GM19328 (cell line): ENCODE measurements around the gene POLR3H.

ENCODE experiments used
- ATAC-seq: cut with Tn5 transposase; IDR thresholded peaks from one replicate; pipeline ENCODE4 v1.9.1; 2021; ENCODE audit warnings: mild to moderate bottlenecking, moderate library complexity; ENCODE audit not compliant: unreplicated experiment

Gene POLR3H

DNA sequence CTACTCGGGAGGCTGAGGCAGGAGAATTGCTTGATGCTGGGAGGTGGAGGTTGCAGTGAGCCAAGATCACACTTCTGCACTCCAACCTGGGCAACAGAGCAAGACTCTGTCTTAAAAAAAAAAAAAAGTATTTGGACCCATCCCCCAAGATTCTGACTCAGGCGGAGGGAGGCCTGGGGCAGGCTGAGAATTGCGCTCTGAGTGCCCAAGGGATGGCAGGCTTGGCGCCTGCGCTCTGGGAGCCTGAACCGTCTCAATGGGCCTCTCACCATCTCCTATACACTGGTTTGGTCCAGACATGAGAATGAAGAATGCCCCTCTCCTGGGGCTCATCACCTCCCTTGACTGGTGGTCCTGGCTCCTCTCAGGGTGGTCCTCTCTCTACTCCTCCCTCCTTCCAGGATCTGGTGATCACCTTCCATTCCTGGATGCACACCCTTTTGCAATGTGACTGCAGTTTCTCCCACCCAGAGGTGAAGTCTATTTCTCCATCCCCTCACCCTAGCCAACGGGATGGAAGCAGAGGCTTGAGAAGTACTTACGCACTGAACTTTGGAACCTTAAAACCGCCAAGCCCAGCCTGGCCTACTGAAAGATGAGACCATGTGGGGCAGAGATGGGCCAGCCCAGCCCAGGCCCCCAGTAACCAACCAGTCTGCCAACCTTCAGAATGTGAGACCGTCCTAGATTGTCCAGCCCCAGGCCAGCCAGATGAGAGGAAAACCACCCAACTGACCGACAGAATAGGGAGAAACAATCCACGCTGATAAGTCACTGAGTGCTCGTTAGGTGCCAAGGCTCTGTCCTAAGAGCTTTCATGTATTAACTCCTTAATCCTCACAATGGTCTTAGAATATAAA is 4.9 kb downstream of the POLR3H start:
- ATAC-seq = no peak

DNA sequence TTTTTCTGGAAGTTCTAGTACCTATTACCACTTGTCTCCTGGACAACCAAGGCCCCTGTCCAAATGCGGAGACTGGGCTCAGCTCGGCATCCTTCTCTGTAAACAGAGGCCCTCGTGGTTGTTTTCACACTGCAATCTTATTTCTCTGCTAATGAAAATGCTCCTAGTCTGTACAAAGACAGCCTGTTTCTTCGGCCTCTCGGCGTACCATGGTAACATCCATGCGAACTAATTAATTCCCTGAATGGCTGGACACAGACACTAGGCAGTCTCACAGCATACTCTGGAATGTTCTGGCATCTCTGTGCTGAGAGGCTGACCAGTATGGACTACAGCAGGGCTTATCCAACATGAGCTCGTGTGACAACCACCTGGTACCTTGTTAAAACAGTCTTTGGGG is 5.7 kb downstream of the POLR3H start:
- ATAC-seq = no peak

DNA sequence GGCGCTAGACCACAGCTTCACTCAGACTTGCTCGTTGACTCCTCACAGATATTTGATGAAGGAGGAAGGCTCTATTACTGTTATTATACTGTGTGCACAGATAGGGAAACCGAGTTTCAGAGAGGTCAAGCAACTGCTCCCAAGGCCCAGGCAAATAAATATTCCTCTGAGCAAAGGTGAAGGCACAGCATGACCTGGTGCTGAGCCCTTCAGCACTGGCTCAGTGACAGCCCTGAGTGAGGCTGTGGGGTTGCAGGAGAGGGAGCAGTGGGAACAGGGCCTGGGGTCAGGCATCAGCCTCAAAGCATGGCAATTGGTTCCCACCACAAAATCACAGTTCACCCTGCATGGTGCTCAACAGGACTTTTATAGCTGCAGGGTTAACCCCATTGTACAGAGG is 7.1 kb downstream of the POLR3H start:
- ATAC-seq = no peak

- ATAC-seq = no peak
Measured at GRCh38 chr22:41535244-41535643, 9.0 kb downstream of the POLR3H start.

DNA sequence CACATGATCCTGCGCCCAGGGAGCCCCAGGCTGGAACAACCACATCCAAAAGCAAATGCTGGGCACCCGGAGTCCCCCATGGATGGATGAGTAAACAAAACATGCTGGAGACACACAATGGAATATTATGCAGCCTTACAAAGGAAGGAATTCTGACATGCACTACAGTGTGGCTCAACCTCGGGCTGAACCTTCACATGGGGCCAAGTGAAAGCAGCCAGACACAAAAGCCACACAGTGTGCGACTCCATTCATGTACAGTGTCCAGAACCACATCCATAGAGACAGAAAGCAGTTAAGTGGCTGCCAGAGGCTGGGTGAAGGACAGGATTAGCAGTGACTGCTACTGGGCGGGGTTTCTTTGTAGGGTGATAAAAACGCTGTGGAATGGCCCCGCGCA is 10.1 kb downstream of the POLR3H start:
- ATAC-seq = no peak

- no peak for ATAC-seq
Measured at GRCh38 chr22:41532908-41533825, 11.1 kb downstream of the POLR3H start.

- no peak for ATAC-seq
Measured at GRCh38 chr22:41531715-41532477, 12.4 kb downstream of the POLR3H start.

GRCh38 chr22:41530890-41531714 is 13.2 kb downstream of the POLR3H start:
- ATAC-seq = no peak

- ATAC-seq = no peak
Measured at GRCh38 chr22:41528938-41529561, 15.2 kb downstream of the POLR3H start.

DNA sequence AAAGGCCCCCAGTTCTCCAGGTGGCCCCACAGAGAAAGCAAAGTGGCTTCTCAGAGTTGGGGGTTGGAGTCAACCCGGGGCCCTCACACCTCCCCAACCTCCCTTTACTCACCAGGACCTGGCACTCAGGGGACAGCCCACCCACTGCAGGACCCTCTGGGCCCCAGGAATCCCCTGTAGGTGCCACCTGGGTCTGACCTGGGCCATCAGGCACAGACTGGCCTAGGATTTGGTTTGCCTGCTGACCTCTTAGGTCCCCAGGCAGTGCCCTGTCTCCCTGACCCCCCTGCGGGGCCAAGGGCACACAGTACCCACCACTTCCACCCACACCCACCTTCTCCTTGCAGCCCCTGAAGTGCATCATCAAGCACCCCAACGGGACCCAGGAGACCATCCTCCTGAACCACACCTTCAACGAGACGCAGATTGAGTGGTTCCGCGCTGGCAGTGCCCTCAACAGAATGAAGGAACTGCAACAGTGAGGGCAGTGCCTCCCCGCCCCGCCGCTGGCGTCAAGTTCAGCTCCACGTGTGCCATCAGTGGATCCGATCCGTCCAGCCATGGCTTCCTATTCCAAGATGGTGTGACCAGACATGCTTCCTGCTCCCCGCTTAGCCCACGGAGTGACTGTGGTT is 16.0 kb downstream of the POLR3H start:
- ATAC-seq = no peak

- ATAC-seq = no peak
Measured at GRCh38 chr22:41526830-41527799, 17.2 kb downstream of the POLR3H start.

GRCh38 chr22:41526226-41526829 is 17.9 kb downstream of the POLR3H start:
- no peak for ATAC-seq

DNA sequence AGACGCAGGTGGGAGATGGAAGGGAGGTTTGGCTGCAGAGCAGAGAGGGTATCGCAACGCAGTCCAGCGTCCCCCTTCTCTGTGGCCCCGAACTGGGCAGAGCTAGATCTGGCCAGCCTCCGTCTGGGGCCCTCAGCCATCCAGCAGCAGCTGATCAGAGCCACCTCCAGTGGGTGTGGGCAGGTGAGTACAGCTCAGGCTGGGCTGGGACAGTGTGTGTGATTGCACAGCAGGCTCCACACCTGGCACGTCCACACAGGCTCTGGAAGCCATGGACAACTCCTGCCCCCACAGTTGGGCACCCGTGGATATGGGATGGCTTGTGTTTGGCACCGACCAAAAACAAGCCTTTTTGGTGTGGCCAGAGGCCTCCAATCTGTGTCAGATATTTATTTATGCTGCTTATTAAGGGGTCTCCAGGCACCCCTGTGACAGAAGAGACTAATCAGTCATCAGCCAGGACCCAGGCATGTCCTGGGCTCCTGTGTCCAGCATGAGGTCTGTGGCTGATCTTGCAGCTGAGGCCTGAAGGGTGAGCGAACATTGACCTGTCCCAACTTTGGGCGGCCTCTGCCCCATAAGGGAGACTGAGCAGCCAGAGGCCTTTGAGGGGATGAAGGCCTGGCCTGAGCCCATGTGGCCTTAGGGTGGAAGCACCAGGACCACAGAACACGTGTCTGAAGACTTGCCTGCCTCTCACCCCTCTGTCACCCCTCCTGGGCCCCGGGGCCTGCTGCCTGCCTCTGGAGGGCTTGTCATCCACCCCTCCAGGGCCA is 18.6 kb downstream of the POLR3H start:
- ATAC-seq = no peak

- no peak for ATAC-seq
Measured at GRCh38 chr22:41524809-41525449, 19.3 kb downstream of the POLR3H start.

- ATAC-seq = no peak
Measured at GRCh38 chr22:41524251-41524661, 20.0 kb downstream of the POLR3H start.

GRCh38 chr22:41523464-41524221 is 20.6 kb downstream of the POLR3H start:
- ATAC-seq = no peak
